Fibroblast of upper back skin (primary cell): ENCODE results near the gene RNF175.

Source experiments
- DNase-seq: peaks from one replicate; pipeline ENCODE4 v3.0.0-alpha.2; 2013

RNF175 gene

DNA sequence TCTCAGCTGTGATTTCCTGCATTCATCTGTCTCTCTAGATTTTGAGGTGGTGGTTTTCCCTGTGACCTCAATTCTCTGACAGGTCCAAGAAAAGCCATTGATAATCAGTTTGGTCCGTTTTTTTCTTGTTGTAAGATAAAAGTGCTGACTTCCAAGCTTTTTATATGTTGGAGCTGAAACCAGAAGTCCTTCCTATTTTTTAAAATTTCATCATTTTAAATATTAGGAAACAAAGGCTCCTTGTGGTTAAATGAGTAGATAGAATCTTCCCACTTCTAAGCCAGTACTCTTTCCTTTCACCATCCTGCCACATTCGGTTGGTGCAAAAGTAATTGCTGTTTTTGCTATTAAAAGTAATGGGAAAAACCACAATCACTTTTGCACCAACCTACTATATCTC is 18.3 kb downstream of the RNF175 start:
- DNase-seq = no peak

DNA sequence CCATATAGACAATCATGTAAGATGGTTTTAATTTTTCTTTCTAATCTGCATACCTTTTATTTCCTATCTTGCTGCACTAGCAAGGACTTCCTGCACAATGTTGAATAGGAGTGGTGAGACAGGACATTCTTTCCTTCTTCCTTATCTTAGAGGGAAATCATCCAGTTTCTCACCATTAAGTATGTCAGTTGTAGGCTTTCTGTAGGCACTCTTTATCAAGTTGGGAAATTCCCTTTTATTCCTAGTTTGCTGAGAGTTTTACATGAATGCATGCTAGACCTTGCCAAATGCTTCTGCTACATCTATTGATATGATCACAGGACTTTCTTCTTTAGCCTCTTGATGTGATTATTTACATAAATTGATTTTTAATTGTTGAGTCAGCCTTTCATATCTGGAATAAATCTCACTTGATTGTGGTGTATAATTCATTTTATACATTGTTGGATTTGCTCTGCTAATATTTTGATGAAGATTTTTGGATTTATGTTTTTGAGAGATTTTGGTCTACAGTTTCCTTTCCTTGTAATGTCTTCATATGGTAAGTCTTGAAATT is 23.8 kb downstream of the RNF175 start:
- DNase-seq = no peak

DNA sequence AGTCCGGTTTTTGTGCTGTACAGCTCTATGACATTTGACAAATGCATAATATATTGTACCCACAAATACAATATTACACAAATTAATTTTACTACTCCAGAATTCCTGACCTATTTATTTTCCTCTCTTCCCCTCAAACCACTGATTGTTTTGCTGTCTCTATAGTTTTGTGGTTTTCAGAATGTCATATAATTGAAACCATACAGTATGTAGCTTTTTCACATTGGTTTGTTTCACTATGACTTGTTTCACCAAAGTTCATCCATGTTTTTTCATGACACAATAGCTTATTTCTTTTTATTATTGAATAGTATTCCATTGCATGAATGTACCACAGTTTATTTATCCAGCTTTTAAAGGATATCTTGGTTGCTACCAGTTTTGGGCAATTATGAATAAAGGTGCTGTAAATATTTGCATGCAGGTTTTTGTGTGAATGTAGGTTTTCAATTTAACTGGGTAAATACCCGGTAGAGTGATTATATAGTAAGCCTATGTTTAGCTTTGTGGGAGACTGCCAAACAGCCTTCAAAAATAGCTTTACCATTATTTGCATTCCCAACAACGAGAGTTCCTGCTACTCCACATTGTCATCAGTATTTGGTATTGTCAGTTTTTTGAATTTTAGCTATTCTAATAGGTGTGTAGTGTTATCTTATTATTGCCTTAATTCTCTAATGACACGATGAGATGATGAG is 25.9 kb downstream of the RNF175 start:
- no peak for DNase-seq

DNA sequence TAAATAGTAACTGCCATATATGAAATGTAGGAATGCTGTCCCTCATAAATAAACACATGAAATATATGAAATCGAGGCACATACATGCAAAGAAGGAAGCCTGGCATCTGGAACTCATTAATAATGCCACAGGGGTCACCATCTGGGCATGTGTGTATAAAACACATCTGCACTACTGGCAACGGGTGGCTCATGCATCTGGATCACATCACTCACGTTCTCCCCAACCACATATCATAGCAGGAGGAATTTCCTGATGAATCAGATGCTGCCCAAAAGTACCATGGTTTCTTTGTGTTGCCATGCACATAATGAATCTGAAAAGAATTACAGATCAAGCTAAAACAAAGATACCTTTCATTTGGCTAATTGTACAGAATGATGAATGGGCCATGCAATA is 28.6 kb downstream of the RNF175 start:
- DNase-seq = peak; percentile 91

DNA sequence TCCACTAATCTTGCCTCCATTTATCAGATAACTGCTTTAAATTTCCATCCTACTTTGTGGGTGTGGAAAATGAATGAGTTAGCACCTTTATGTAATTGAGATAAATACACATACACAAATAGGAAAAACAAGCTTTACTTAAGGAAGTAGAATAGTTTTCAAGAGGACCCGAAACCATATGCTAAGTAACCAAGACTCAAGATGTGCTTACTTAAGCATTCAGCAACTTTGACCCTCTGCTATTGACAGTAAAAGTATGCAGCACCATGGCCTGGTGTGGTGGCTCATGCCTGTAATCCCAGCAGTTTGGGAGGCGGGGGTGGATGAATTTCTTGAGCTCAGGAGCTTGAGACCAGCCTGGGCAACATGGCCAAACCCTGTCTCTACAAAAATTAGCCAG is 29.9 kb downstream of the RNF175 start:
- DNase-seq = no peak

DNA sequence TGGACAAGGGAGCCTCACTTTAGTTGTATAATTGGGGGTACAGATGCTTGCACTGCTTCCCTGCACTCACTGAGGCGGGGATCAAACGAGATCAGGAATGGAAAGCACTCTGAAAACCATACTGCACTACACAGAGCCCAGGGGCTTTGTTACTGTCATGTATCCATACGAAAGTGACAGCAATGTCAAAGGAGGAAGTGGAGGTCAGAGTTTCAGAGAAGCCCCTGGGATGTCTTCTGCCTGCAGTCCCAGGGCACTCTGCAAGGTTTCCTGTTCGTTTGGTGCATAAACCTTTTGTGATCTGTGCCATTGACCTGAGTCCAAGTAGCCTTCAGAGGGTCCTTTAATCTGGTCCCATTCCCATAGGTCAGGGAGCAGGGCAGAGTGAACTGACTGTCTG is 31.2 kb downstream of the RNF175 start:
- DNase-seq = no peak

DNA sequence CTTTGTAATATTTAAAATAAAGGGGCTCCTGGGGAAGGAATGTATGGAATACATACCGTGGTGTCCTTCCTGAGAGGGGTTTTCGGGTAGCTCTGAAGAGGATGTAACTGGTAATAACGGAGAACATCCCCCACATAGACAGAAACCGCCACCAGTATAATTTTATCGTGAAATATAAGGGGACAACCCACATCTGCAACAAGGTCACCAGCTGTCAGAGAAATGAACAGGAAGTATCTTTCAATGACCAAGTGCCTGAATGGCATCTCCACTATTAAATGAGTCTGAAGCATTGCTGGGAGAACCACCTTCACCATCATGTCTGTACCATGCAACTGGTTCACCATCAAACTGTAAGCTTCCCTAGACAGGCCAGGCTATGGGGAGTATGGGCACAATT is 31.7 kb downstream of the RNF175 start:
- no peak for DNase-seq

DNA sequence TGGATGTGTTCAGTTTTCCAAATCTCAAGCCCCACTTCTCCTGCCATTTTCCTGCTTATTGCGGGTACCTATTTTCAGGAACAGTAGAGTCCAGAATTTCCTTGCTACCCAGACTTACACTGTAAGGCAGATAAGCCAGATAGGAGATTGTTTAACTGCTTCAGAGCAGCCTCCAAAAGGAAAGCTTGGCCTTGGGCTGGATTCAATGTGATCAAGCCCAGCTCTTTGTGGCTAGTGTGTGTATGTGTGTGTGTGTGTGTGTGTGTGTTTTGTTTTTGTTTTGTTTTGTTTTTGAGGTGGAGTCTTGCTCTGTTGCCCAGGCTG is 34.0 kb downstream of the RNF175 start:
- no peak for DNase-seq

DNA sequence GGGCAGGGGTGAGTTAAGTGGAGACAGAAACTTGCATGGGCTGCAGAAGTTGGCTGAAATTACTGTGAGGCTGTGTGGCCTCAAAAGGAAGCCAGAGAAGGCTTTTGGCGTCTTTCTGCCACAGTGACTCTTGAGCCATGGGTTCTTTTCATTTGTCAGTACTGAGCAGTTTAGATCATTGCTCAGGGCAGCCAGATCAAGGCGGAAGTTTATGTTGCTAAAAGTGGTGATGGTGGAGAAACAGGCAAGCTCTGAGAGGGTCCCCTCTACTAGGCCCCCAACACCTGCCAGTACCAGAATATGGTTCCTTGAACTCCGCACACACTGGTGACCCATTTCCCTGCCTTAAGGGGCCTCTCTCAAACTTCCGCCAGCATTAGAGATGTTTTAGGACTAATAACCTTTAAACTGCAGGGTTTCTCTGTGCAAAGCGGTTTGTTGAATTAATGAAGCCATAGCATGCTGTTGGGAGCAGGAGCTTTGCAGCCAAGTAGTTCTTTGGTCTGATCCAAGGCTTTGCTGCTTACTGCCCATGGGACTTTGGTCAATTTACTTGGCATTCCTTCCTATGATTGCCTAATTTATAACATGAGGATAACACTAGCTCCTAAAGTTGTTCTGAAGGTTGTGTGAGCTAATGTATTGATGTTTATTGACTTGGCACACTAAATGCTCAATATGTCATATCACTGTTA is 34.5 kb downstream of the RNF175 start:
- peak; percentile 20 for DNase-seq

DNA sequence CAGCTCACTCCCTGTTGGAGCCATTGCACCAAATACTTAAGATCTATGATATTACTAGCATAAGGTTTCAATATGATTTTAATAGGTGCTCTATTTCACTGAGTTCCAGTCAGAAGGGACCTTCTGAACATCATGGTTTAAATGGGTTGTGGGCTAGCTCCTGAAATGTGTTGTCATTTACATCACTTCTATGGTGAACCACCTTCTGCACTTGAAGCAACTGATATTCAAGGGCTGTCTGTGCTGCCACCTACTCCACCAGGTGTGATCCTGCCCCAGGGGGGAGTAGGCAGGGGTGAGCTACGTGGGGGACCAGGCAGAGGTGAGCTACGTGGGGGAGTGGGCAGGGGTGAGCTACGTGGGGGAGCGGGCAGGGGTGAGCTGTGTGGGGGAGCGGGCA is 35.2 kb downstream of the RNF175 start:
- no peak for DNase-seq

DNA sequence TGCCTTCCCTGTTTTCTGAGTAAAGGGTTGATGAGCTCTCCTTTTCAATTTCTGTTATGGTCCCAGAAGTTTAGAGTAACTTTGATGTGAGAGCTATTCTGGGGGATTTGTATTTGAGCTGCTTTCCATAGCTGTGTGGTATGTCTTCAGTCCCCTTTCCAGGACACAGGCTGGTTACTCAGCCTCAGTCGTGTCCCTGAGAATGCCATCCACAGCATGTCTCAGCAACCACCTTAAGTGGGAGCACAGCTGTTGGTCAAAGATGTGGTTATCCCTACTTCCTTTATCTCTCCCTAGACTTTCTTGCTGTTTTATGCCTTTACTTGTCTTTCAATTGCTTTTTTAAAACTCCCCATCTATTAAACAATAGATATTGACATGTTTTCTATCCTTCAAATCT is 37.8 kb downstream of the RNF175 start:
- DNase-seq = no peak

DNA sequence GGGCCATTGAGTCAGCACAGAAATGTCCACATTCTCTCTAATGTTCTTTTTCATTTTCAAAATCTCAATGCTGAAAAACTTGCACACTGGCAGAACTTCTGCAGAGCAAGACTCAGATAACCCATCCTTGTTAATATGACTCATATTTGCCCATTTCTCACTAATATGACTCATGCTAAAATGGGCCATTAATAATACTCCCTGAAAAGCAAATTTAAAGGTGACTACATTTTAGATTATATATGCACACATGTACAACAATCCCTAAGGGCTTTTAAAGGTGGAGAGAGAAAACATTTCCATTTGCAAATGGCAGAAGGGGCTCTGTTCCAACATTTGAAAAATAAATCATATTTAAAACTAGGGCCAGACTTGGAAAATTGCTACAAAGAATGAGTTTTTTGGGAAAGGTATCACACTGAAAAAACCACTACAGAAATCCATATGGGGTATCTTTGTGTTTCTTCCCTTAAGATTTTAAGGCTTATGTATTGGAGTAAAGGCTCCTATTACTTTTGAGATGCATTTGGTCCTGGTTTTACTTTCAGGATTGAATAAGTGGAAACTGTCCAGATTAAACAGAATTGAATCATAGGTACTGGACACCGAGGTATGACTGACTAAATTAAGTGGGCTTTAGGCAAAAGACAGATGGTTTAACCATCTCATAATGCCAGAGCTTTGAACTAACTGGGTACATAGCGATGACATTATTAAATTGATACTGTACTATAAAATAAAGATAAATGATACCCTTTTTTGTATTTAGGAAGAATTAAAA is 45.8 kb downstream of the RNF175 start:
- DNase-seq = peak; percentile 68

DNA sequence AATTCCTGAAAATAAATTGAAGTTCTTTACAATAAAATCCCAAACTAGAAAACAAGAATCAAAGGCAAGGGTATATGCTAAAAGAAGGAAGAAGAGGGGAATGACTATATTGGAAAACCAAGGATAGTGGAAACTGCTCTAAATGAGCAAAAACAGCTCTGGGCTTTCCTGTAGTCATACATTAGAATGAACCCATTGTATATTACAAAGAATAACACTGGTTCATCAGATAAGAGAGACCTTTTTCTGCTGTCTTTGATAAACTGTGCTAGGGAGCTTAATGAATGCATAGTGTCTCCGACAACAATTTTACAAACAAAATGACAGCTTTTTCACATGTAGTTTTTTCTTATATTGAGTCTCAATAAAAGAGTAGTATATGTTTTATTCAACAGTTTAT is 49.1 kb downstream of the RNF175 start:
- DNase-seq = no peak

DNA sequence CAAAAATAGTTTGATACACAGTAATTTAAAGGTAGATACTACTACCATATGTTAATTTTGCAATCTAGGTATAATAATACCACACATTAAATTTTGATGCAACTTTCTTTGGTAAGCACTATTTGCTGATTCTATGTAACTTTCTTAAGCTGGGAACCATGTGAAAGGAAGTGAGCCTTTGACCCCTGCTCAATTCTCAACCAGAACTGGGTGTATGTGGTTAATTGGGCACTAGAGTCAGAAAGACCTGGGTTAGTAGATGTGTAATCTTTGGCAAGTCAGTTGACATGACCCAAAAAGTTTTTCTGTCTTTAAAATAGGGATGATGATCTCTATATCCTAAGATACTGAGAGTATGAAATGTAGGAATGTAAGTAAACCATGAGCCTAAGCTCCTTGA is 53.3 kb downstream of the RNF175 start:
- no peak for DNase-seq

DNA sequence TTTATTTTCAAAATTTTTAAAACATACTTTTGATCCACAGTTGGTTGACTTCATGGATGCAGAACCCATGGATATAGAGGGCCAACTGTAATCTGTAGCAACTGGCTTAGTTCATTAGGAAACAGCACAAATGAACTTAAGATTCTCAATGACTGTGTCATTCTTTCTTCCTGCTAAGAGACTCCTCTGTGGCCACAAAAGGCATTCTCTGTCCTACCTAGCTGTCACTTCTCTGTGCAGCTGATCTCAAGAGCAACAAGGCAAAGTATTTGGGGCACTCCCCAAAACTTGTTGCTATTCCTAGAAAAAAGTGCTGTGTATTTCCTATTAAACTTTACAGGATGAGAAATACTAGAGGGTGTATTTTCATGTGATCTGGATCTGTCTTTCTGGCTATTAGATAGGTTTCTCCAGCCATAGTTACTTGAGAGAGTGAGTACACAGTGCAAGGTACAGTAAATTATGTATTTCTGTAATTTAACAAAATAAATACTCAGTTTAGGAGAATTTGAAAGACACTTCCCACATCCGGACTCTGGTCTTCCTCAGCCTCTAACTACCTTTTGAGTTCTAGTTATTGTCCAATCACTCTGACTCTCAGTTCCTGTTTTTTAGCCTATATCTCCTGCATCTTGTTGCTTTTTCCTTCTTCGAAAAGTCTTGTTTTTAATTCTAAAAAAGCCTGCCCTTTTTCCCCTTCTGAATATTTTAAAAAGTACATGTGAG is 53.9 kb downstream of the RNF175 start:
- no peak for DNase-seq

DNA sequence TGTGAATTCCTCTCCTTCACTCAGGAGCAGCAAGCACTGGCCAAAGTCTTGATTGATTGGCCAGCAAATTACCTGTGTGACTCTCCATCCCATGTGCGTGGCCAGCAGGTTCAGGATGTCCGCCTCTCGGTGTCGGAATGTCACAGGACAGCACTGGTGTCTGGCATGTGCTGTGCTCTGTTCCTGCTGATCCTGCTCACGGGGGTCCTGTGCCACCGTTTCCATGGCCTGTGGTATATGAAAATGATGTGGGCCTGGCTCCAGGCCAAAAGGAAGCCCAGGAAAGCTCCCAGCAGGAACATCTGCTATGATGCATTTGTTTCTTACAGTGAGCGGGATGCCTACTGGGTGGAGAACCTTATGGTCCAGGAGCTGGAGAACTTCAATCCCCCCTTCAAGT is 55.3 kb downstream of the RNF175 start:
- no peak for DNase-seq

DNA sequence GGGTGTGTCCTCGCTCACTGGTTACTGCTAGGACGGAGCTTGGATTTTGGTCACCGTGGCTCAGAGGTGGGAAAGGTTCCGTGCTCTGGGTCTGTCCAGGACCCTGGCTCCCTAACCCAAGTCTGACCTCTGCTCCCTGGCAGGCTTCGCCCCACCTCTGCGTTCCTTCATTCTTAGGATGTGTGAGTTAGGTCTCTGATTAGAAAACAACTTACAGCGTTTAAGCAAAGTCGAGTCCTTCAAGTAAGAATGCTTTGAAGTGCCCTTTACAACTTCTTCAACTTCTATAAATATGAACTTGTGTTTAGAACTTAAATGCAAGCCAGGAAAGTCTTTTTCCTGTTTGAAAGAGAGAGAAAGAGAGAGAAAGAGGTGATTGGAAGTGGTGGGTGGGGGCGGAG is 74.9 kb downstream of the RNF175 start:
- no peak for DNase-seq

DNA sequence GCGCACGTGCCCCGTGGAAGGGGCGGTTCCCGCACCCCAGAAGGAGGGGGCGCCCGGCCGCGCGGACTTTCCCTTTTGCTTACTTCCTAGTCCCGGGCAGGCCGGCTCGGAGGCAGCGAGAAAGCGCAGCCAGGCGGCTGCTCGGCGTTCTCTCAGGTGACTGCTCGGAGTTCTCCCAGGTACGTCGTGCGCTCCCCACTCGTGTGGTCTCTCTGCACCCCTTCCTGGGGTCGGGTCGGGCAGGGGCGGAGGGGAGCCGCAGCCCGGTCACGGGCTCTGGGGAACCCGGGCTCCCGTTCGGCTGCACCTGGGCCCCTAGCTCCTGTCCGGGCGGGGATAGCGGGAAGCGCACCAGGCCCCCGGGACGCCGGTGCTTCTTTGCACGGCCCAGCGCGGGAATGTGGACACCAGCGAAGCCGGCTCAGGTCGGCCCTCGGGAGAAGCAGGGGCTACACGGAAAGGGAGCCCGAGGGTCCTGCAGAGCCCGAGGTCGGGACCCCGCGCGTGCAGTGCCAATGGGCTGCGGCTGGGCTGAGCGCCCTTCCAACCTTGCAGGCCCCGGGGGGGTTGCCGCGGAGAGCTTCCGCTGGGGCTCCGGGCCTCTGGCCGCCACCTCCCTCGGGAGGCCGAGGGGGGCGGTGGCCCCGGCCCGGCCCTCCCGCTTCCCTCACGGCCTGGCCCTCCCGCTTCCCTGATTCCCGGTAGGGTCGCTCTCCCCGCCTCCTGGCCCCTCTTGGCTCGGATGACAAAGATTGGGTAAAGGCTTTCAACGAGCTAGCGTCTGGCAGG is 75.4 kb downstream of the RNF175 start, which contains the start of gene TLR2:
Gene TLR2, plus strand, starts transcription at position 99 of the 789 bp plus-strand sequence. CDS start 18,628 bp downstream, outside the sequence.
- DNase-seq = peak; percentile 7

DNA sequence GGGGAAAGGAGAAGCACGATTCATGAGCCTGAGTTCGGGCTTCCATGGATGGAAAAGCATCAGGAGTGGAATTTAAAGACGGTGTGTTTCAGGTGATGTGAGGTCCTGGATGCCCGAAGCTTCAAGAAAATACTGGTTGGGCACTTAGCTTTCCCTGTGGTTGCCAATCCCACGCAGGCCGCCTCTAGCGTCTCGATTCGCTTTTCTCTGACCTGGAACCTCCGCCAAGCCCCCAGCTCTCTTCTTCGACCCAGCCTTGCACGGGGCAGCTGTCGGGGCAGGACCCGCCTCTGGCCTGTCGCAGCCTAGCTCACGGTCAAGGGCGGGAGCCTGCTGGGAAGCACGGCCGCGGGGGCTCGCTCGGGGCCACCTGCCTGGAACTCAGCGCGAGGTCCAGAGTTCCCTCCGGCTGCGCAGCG is 76.1 kb downstream of the RNF175 start:
- no peak for DNase-seq

DNA sequence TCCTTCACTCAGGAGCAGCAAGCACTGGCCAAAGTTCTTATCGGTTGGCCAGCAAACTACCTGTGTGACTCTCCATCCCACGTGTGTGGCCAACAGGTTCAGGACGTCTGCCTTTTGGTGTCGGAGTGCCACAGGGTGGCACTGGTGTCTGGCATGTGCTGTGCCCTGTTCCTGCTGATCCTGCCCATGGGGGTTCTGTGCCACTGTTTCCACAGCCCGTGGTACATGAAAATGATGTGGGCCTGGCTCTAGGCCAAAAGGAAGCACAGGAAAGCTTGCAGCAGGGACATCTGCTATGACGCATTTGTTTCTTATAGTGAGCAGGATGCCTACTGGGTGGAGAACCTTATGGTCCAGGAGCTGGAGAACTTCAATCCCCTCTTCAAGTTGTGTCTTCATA is 80.3 kb downstream of the RNF175 start:
- no peak for DNase-seq

DNA sequence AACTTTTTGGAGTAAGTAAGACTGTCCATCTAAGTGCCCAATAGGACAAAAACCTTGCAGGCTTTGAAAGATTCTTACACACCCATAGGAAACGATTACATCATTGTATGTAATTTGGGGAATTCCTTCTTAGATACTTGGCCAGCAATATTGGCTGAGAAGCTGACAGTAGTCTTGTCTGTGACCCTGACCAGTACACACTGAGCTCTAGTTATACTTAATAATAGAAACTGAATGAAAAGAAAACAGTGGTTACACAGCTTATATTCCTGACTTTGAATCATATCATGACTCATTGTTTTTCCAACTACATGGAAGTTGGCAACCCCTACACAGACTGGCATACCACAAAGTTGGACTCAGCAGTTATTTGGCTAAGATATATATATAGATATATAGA is 82.8 kb downstream of the RNF175 start:
- DNase-seq = peak; percentile 55

DNA sequence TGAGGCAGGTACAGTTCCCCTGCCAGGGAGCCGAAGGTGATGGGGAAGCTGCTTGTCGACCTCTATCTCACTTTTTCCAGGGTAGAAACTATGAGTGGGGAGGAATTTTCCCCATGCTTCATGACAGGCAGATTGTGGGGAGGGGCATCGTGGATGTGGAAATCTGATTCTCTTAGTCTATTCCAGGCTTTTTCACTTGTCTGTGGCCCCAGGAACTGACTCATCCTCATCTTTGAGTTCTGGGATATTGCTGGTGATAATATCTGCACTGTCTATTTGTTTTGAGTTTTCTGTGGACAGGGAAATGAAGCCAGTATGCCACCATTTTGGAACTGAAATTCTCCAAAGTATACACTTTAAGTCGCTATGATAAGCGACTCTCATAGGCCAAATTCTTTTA is 83.3 kb downstream of the RNF175 start:
- peak; percentile 19 for DNase-seq
